OCI-LY7 (cell line): ENCODE results near the gene IFNK. TPM values are rescaled to one million over a fixed set of nuclear protein-coding genes. Genes with fewer than 3 reads are reported as not detected.

Source experiments
- BruUV-seq: library from RNA; stranded (reverse); fragments of 400-500 nt; replicated peaks from 2 replicates; lab custom pipeline; 2021; lab: Mats Ljungman, UMichigan
- CTCF ChIA-PET: fragments of 300-600 bp; sonication (Branson Sonifier 250); formaldehyde crosslinking; loops from one replicate; lab custom pipeline; 2022; ENCODE audit warnings: antibody characterized with exemption; ENCODE audit not compliant: unreplicated experiment; lab: Charles Lee
- POLR2A ChIA-PET: fragments of 300-600 bp; sonication (Branson Sonifier 250); formaldehyde crosslinking; loops from one replicate; lab custom pipeline; 2022; ENCODE audit warnings: antibody characterized with exemption; lab: Charles Lee
- DNase-seq: peaks from one replicate; pipeline ENCODE4 v3.0.0-alpha.2; 2015; ENCODE audit warnings: low spot score
- H2AFZ ChIP-seq: fragments of 200-600 bp; sonication (generic), shearing (Covaris generic); 2 replicates; pipeline ENCODE4 v1.6.1; 2014; ENCODE audit warnings: mild to moderate bottlenecking, antibody characterized with exemption, low read length, moderate library complexity
- H3K27ac ChIP-seq: fragments of 200-600 bp; sonication (generic); 2 replicates; pipeline ENCODE4 v1.5.1; 2014; ENCODE audit warnings: mixed run types, low read depth, mild to moderate bottlenecking, moderate library complexity, low read length, inconsistent platforms; ENCODE audit not compliant: poor library complexity, severe bottlenecking
- H3K36me3 ChIP-seq: fragments of 200-600 bp; sonication (generic); 2 replicates; pipeline ENCODE4 v1.6.1; 2014; ENCODE audit warnings: mild to moderate bottlenecking, antibody characterized with exemption, low read length, moderate library complexity, mixed read lengths; ENCODE audit not compliant: insufficient read depth
- H3K4me1 ChIP-seq: fragments of 200-600 bp; sonication (generic); 2 replicates; pipeline ENCODE4 v1.5.1; 2014; ENCODE audit warnings: mild to moderate bottlenecking, low read length; ENCODE audit not compliant: insufficient read depth, poor library complexity, severe bottlenecking
- H3K4me2 ChIP-seq: fragments of 200-600 bp; sonication (generic); 2 replicates; pipeline ENCODE4 v1.6.1; 2014; ENCODE audit warnings: mild to moderate bottlenecking, low read length
- H3K4me3 ChIP-seq: fragments of 200-600 bp; sonication (generic); 2 replicates; pipeline ENCODE4 v1.5.1; 2014; ENCODE audit warnings: mild to moderate bottlenecking, low read depth, low read length; ENCODE audit not compliant: poor library complexity, severe bottlenecking
- H3K79me2 ChIP-seq: fragments of 200-600 bp; sonication (generic); 2 replicates; pipeline ENCODE4 v1.6.1; 2016; ENCODE audit warnings: low read depth, mild to moderate bottlenecking, low read length, moderate library complexity, mixed read lengths; ENCODE audit not compliant: insufficient read depth
- H3K9me2 ChIP-seq: fragments of 200-600 bp; sonication (generic); 2 replicates; pipeline ENCODE4 v1.6.1; 2016; ENCODE audit warnings: mild to moderate bottlenecking, low read length, mixed read lengths; ENCODE audit not compliant: insufficient read depth
- H3K9me3 ChIP-seq: fragments of 200-600 bp; sonication (generic); 2 replicates; pipeline ENCODE4 v1.6.1; 2014; ENCODE audit warnings: mild to moderate bottlenecking, mixed run types, low read length, mixed read lengths
- H4K20me1 ChIP-seq: fragments of 200-600 bp; sonication (generic); 2 replicates; pipeline ENCODE4 v1.6.1; 2014; ENCODE audit warnings: mild to moderate bottlenecking, antibody characterized with exemption, low read length, moderate library complexity, mixed read lengths; ENCODE audit not compliant: insufficient read depth
- CTCF ChIP-seq: fragments of 200-600 bp; sonication (generic); conservative IDR thresholded peaks from 2 replicates; pipeline ENCODE4 v1.5.1; 2014; ENCODE audit warnings: mild to moderate bottlenecking, antibody characterized with exemption, low read length, moderate library complexity, mixed read lengths
- EZH2phosphoT487 ChIP-seq: fragments of 200-600 bp; sonication (generic); IDR thresholded peaks from 2 replicates; pipeline ENCODE4 v1.6.1; 2018; ENCODE audit warnings: low read depth, borderline replicate concordance, mild to moderate bottlenecking, mixed run types, antibody characterized with exemption, low read length, moderate library complexity, mixed read lengths
- intact Hi-C: fragments of 100-400 bp; cut with micrococcal nuclease; formaldehyde crosslinking; loops from one replicate; pipeline ENCODE4 v1.10.0; 2022; ENCODE audit not compliant: unreplicated experiment
- total RNA-seq, 2 experiments: library from RNA; depleted of rRNA in 1 of 2; stranded (reverse); fragments of >200 nt in 1 of 2; shearing (Covaris generic) in 1 of 2; gene quantifications; 2 replicates each; pipeline ENCODE4 v1.2.3, GENCODE V29; 2014 to 2022

Gene IFNK
- total RNA-seq, 2 experiments from 2014 or later: not detected

DNA sequence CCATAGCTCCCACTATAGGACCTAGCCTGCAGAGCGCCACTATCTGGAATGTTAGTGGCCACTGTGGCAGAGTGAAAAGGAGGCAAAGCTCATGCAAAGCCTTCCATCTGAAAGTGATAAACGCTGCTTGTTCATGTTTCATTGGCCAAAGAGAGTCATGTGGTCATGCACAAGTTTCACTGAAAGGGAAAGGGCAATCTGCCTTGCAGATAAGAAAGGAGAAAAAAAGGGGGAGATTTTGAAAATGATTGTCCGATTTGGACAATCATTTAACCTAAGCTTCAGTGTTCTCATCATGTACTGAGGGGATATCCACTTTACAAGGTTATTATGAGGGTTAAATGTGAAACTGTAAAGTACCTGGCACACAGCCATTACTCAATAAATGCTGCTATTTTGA lies 14.6 kb downstream of the IFNK start:
- intact Hi-C loops: no loop called here
- H3K4me3 ChIP-seq: no peak overlapping the region

GRCh38 chr9:27539479-27540441 lies 15.7 kb downstream of the IFNK start:
- BruUV-seq: no TSS peak
- CTCF ChIA-PET: no interaction called here
- intact Hi-C loops: no loop called here

More for the DNA sequence above, 14.6 kb downstream of the IFNK start:
- Histone ChIP-seq H3K36me3 (no peaks in the 10 kb centered on the region), H3K9me3 (no peaks in the 10 kb centered on the region), H3K4me2 (no peak overlapping the region), H3K9me2 (no peaks in the 10 kb centered on the region), H3K79me2 (no peaks in the 10 kb centered on the region), H2AFZ (no peak overlapping the region), H3K27ac (no peak overlapping the region), H4K20me1 (no peaks in the 10 kb centered on the region), H3K4me1 (no peaks in the 10 kb centered on the region)
- BruUV-seq: no TSS peak
- TF ChIP-seq EZH2phosphoT487: no peak
- TF ChIP-seq CTCF: no peak
- ChIA-PET POLR2A (no interaction called here), CTCF (no interaction called here)
- no peak for DNase-seq

More at GRCh38 chr9:27539479-27540441, 15.7 kb downstream of the IFNK start:
- no peak overlapping the region for H3K4me2 ChIP-seq
- H3K79me2 ChIP-seq: no peaks in the 10 kb centered on the region
- no peaks in the 10 kb centered on the region for H4K20me1 ChIP-seq
- POLR2A ChIA-PET: no interaction called here
- no peak overlapping the region for H3K4me3 ChIP-seq
- H3K36me3 ChIP-seq: peaks cover 7% of the 10 kb centered on the region; the same call in 1 of the 2 replicates
- no peak for DNase-seq
- TF ChIP-seq EZH2phosphoT487: no peak
- no peak for TF ChIP-seq CTCF
- H3K9me3 ChIP-seq: no peaks in the 10 kb centered on the region
- no peak overlapping the region for H3K27ac ChIP-seq
- H3K4me1 ChIP-seq: no peaks in the 10 kb centered on the region
- no peaks in the 10 kb centered on the region for H3K9me2 ChIP-seq
- H2AFZ ChIP-seq: no peak overlapping the region
